NT2/D1 (cell line): ENCODE measurements around the gene IL13RA1.

ENCODE experiments used
- SUZ12 ChIP-seq: IDR thresholded peaks from 2 replicates; pipeline ENCODE4 v1.6.1; 2011; ENCODE audit not compliant: insufficient read length, insufficient read depth; ENCODE audit errors: extremely low read depth
- YY1 ChIP-seq: IDR thresholded peaks from 2 replicates; pipeline ENCODE4 v1.6.1; 2011; ENCODE audit not compliant: insufficient read length, insufficient read depth
- ZNF274 ChIP-seq: IDR thresholded peaks from 2 replicates; pipeline ENCODE4 v1.6.1; 2011; ENCODE audit warnings: mild to moderate bottlenecking, low read depth, low read length

- TF ChIP-seq YY1, result no peak
- no peak for TF ChIP-seq SUZ12
- TF ChIP-seq ZNF274, result no peak
Measured at GRCh38 chrX:118739577-118739976, 12.2 kb downstream of the IL13RA1 start.
